ENCODE measurements around the gene FGD6.
"Not testable (repeated sequence)": the region's sequence is repeated elsewhere in the genome, so short reads cannot be mapped to it uniquely, and the experiment has no call there.

Gene FGD6

GRCh38 chr12:95207407-95207806 lies 9.9 kb downstream of the FGD6 start:
- no peak for DNase-seq
- intact Hi-C loops (cut with DNase I) = loop anchor here (1.0 kb wide), 1 partner anchor 17 kb away; no protein-coding TSS in a partner anchor

GRCh38 chr12:95206916-95207315 lies 10.4 kb downstream of the FGD6 start:
- no peak for DNase-seq
- intact Hi-C loops (cut with DNase I) = loop anchor here (1.0 kb wide), 1 partner anchor 17 kb away; no protein-coding TSS in a partner anchor

- intact Hi-C loops (cut with DNase I) = no loop called here
- DNase-seq = peak in 3 of 10 donors; percentile 12 to 70 (median 33)
These were observed 11.6 kb downstream of the FGD6 start for GRCh38 chr12:95205685-95206084.

GRCh38 chr12:95205016-95205624 lies 12.1 kb downstream of the FGD6 start:
- intact Hi-C loops (cut with DNase I) = no loop called here
- DNase-seq = no peak

- no peak for DNase-seq
- intact Hi-C loops (cut with DNase I) = no loop called here
These were observed 13.0 kb downstream of the FGD6 start for GRCh38 chr12:95204141-95204866.

- no peak for DNase-seq
- intact Hi-C loops (cut with DNase I) = no loop called here
These were observed 13.7 kb downstream of the FGD6 start for GRCh38 chr12:95203487-95204030.

- DNase-seq = no peak
- intact Hi-C loops (cut with DNase I) = no loop called here
These were observed 14.4 kb downstream of the FGD6 start for GRCh38 chr12:95202691-95203486.

GRCh38 chr12:95201056-95201670 lies 16.1 kb downstream of the FGD6 start:
- no peak for DNase-seq
- intact Hi-C loops (cut with DNase I) = no loop called here

GRCh38 chr12:95200128-95200894 lies 17.0 kb downstream of the FGD6 start:
- DNase-seq = no peak
- intact Hi-C loops (cut with DNase I) = no loop called here

GRCh38 chr12:95198914-95199313 lies 18.4 kb downstream of the FGD6 start:
- DNase-seq = no peak
- intact Hi-C loops (cut with DNase I) = no loop called here

- DNase-seq = no peak
- intact Hi-C loops (cut with DNase I) = no loop called here
These were observed 19.6 kb downstream of the FGD6 start for GRCh38 chr12:95197636-95198035.

GRCh38 chr12:95196875-95197569 lies 20.2 kb downstream of the FGD6 start:
- intact Hi-C loops (cut with DNase I) = not testable (repeated sequence)

GRCh38 chr12:95195122-95195521 lies 22.1 kb downstream of the FGD6 start:
- intact Hi-C loops (cut with DNase I) = no loop called here
- no peak for DNase-seq

More at GRCh38 chr12:95196875-95197569, 20.2 kb downstream of the FGD6 start:
- not testable (repeated sequence) for DNase-seq

GRCh38 chr12:95193139-95193538 lies 24.1 kb downstream of the FGD6 start:
- no peak for DNase-seq
- intact Hi-C loops (cut with DNase I) = no loop called here

GRCh38 chr12:95192271-95192670 lies 25.0 kb downstream of the FGD6 start:
- intact Hi-C loops (cut with DNase I) = no loop called here
- no peak for DNase-seq

- no peak for DNase-seq
- intact Hi-C loops (cut with DNase I) = no loop called here
These were observed 26.1 kb downstream of the FGD6 start for GRCh38 chr12:95191060-95191696.

- DNase-seq = no peak
- intact Hi-C loops (cut with DNase I) = no loop called here
These were observed 29.3 kb downstream of the FGD6 start for GRCh38 chr12:95187865-95188415.

- intact Hi-C loops (cut with DNase I) = no loop called here
- no peak for DNase-seq
These were observed 31.4 kb downstream of the FGD6 start for GRCh38 chr12:95185854-95186253.
